AG08396 (cell line): ENCODE measurements around the gene CA6.
"Not testable (repeated sequence)": the region's sequence is repeated elsewhere in the genome, so short reads cannot be mapped to it uniquely, and the experiment has no call there.

ENCODE experiments used
- DNase-seq: peaks from one replicate; pipeline ENCODE4 v3.0.0; 2012; ENCODE audit warnings: low spot score, mixed read lengths

CA6 gene

GRCh38 chr1:8926707-8927694 is 18.7 kb upstream of the CA6 start:
- no peak for DNase-seq

DNA sequence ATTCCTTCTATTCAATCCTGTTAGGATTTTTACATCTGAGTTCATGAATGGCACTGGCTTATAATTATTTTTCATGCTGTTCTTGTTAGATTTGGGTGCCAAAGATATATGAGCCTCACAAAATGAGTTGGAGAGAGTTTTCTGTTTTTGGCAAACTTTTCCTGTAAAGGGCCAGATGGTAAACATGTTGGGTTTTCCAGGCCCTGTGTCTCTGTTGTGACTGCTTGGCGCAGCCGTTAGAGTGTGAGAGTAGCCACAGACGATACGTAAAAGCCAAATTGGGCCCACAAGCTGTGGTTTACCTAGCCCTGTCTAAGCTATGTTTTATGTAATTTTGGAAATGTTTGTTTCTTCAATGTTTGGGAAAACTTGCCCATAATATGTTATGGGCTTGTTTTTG is 15.6 kb upstream of the CA6 start:
- no peak for DNase-seq

DNA sequence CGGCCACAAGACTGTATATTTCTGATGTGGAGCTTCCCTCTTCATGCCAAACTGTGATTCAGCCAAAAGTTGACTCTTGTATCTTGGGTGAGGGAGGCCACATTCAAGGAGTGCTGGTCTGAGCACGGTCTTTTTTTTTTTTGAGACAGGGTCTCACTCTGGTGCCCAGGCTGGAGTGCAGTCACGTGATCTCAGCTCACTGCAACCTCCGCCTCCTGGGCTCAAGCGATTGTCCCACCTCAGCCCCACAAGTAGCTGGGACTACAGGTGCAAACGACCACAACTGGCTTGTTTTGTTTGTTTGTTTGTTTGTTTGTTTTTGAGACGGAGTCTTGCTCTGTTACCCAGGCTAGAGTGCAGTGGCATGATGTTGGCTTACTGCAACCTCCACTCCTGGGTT is 8.6 kb upstream of the CA6 start:
- not testable (repeated sequence) for DNase-seq

- DNase-seq = no peak
Measured at GRCh38 chr1:8937701-8938100, 8.0 kb upstream of the CA6 start.

GRCh38 chr1:8938232-8938999 is 7.3 kb upstream of the CA6 start:
- DNase-seq = no peak

- DNase-seq = no peak
Measured at GRCh38 chr1:8939000-8939265, 6.7 kb upstream of the CA6 start.

DNA sequence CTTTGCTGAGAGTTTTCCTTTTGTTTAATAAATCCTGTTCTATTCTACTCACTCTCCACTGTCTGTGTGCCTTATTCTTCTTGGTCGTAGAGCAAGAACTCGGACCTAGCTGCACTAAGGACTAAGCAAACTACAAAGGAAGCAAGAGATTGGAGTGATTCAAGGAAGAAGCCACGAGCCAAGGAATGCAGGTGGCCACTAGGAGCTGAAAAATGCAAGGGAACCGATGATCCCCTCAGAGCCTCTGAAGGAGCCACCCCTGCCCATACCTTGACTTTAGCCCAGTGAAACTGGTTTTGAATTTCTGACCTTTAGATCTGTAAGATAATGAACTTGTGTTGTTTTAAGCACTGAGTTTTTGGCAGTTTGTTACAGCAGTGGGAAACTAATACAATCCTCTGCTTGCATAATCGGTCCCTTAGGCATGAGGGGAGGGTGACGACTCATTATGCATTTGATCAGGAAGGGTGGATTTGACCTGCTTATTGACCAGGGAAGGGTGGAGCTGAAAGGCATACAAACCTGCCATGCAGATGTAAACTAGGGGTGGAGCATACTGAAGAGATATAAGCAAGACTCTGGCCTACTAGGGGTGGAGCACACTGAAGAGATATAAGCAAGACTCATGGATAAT is 6.2 kb upstream of the CA6 start:
- DNase-seq = no peak

DNA sequence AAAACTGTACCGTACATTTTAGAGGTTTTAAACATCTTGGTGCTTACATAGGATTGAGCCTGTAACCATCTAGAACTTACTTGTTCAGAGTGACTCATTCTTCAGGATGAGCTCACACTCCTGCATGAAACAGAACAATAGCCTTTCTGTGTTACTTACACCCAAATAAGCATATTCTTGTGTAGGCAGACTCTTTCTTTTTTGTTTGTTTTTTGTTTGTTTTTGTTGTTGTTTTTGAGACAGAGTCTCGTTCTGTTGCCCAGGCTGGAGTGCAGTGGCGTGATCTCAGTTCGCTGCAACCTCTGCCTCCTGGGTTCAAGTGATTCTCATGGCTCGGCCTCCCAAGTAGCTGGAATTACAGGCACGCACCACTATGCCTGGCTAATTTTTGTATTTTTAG is 3.8 kb upstream of the CA6 start:
- peak; percentile 76 for DNase-seq

DNA sequence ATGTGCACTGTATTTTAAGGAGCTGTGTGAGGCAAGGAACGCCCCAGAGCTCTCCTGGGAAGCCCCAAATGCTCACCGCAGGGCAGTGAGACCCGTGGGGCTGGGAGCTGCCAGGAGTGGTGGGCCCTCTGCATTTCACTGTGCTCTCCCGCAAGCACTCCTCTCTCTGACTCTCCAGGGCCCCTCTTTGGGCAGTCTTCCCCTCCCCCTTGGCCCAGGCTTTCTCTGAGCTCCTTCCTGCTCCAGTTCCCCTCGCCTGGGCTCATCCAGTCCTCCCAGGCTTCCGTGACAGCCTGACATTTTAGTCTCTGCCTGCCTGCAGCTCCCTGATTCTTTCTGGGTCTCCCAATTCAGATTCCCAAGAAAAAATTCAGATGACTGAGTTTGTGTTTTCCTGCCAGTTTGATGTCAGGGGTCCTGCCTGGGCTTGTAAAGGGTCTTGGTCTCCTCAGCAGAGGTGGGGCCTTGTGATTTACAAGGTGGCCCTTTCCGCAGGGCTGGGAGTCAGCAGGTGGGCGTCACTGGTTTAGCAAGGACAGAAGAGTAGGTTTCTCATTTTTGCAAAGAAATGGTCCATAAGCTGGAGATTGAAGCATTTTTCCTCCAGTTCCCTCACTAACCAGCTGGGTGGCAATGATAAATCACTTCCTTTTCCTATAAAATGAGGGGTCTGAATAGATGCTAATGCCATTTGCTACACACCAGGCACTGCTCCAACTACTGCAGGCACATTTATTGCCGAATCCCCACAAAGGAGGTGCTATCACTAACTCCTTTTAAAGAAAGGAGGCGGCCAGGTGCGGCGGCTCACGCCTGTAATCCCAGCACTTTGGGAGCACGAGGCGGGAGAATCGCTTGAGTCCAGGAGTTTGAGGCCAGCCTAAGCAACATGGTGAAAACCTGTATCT is 1.9 kb upstream of the CA6 start:
- no peak for DNase-seq

GRCh38 chr1:8947127-8947691 is 1.5 kb downstream of the CA6 start:
- DNase-seq = no peak

DNA sequence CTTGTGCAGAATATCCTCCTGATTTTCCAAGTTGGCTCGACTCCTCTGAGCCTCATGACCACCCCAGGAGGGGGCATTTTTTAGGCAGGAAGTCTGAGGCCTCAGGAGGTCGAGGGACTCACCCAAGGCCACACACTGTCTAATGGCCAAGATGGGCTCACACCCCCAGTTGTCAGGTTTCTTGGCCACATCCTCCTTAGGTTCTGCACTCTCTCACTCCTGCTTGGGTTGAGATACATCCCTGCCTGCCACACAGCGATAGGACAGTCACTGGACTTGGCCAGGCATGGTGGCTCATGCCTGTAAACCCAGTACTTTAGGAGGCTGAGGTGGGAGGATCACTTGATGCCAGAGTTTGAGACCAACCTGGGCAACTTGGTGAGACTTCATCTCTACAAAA is 4.6 kb downstream of the CA6 start:
- DNase-seq = no peak

GRCh38 chr1:8951231-8951630 is 5.6 kb downstream of the CA6 start:
- DNase-seq = no peak

- no peak for DNase-seq
Measured at GRCh38 chr1:8955406-8955805, 9.7 kb downstream of the CA6 start.

GRCh38 chr1:8956461-8957349 is 11.0 kb downstream of the CA6 start:
- DNase-seq = no peak

- DNase-seq = peak; percentile 53
Measured at GRCh38 chr1:8962812-8963530, 17.3 kb downstream of the CA6 start.

- DNase-seq = no peak
Measured at GRCh38 chr1:8963963-8964362, 18.3 kb downstream of the CA6 start.

GRCh38 chr1:8965121-8965820 is 19.6 kb downstream of the CA6 start:
- no peak for DNase-seq

DNA sequence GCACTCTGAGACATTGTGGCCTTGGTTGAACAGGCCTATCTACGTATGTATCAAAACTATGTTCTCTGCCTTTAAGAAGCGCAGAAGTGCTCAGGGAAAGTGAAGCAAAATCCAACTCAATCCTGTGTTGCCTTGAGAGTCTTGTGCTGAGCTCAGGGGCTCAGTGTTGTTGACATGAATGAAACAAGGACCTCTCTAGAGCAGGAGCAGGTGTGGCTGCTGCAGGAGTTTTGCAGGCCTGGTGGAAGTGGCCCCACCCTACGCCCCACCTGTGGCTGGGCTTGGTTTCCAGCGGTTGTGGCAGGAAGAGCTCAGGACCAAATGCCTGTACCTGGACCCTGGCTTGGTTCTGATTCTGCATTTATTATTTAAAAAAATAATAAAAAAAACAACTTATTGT is 20.9 kb downstream of the CA6 start:
- DNase-seq = no peak

GRCh38 chr1:8968902-8969301 is 23.2 kb downstream of the CA6 start:
- not testable (repeated sequence) for DNase-seq
